COLO668 (cell line): ENCODE data around the gene OR52A5.
"Not testable (repeated sequence)": the region's sequence is repeated elsewhere in the genome, so short reads cannot be mapped to it uniquely, and the experiment has no call there.

Experiments
- DNase-seq: peaks from one replicate; lab custom pipeline; 2025; ENCODE audit not compliant: unreplicated experiment; lab: John Stamatoyannopoulos, UW

The OR52A5 gene

DNA sequence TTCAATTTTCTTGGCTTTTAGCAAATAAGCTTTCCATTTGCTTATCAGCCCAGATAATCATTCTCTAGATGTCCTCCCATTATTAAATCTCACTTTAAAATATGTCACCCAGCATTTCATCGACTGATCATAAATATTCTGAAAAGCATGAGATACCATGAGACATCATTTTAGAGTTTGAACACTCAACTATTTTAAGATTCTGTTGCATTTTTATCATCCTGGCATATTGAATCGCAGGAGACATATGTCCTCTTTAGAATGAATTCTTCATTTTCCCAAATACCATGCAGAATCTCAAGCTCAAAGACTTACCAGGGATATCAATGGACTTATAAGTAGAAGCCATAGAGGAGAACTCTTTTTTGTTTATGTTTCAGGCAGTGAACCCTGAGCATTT lies at the start of gene OR52A5:
TSS of gene OR52A5 (minus strand) at position 361 of the 400 bp plus-strand sequence. CDS start 5,714 bp downstream, outside the sequence.
- DNase-seq: no peak

- no peak for DNase-seq
These were observed 40.1 kb upstream of the OR52A5 start for GRCh38 chr11:5178046-5178837.

- DNase-seq: no peak
These were observed 36.8 kb upstream of the OR52A5 start for GRCh38 chr11:5174934-5175333.

DNA sequence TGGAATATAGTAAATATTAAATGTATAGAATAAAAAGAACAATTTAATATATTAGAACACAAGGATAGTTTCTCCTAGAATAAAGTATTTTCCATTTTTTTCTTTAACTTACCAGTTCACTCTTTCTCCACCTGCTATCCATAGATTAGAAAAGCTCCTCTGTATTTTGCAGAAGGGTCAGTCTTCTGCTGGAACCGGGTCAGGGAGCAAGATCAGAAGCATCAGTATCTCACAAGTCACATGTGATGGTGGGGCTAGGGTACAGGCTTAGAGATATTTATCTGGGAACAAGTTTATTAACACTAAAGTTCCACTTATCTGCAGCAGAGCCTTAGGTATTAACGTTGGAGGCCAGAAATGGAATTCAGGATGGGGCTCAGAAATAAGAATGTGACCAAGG lies 33.7 kb upstream of the OR52A5 start:
- DNase-seq: no peak

- DNase-seq: not testable (repeated sequence)
These were observed 27.7 kb upstream of the OR52A5 start for GRCh38 chr11:5165898-5166297.

GRCh38 chr11:5164807-5165206 lies 26.7 kb upstream of the OR52A5 start:
- DNase-seq: not testable (repeated sequence)

DNA sequence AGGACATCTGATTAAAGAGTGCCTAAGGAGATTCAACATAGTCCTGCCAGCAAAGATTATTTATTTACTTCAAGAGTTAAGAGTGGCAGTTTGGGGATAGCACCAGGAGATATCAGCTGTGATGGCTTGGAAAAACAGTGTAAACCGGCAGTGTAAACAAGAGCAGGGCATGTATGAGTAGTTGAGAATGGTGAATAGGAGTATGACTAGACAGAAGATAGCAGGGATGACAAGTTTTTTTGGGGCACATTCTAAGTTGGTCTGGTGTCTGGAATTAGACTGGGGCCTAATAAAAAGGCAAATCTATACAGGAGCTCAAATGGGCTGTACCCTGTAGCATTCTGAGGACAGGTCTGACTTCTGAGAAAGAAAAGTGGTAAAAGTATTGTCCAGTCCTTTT lies 22.9 kb upstream of the OR52A5 start:
- DNase-seq: not testable (repeated sequence)

DNA sequence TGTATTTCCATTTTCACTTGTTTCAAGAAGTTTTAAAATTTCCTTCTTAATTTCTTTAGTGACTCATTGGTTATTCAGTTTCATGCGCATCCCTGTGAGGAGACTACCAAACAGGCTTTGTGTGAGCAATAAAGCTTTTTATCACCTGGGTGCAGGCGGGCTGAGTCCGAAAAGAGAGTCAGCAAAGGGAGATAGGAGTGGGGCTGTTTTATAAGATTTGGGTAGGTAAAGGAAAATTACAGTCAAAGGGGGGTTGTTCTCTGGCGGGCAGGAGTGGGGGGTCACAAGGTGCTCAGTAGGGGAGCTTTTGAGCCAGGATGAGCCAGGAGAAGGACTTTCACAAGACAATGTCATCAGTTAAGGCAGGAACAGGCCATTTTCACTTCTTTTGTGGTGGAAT lies 22.1 kb upstream of the OR52A5 start:
- not testable (repeated sequence) for DNase-seq

DNA sequence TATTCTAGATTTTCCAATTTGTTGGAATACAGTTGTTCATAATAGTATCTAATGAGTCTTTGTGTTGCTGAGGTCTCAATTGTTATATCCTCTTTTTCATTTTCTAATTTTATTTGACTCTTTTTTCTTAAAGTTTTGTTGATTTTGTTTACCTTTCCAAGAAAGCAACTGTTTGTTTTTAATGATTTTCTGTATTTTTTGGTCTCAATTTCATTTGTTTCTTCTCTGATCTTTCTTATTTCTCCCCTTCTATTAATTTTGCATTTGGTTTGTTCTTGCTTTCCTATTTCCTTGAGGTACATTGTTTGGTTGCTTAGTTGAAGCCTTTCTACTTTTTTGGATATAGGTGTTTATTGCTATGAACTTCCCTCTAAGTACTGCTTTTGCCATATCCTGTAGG lies 21.6 kb upstream of the OR52A5 start:
- DNase-seq: no peak

DNA sequence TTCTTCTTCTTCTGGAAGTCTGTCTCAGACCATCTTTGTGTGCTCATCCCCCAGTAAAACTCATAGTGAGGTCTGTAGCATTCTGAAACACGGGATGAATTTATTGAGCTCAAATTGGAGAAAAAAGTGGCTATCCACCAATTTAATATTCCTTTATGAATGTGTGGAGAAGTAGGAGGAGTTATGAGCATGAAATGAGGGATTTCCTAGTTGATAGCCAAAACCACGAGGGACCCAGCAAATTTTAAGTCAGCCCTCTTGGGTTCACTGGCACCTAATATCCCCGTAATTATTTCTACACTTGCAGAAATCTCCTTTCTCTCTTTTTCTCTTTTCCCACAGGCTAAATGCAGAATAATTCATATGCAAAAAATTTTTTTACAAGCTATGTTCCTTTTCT lies 16.5 kb upstream of the OR52A5 start, which contains the start of gene OR52A1:
TSS of gene OR52A1 (minus strand) at position 101 of the 400 bp plus-strand sequence. CDS start 2,388 bp downstream, outside the sequence.
- no peak for DNase-seq

- DNase-seq: no peak
These were observed 15.6 kb upstream of the OR52A5 start for GRCh38 chr11:5153574-5154431.

DNA sequence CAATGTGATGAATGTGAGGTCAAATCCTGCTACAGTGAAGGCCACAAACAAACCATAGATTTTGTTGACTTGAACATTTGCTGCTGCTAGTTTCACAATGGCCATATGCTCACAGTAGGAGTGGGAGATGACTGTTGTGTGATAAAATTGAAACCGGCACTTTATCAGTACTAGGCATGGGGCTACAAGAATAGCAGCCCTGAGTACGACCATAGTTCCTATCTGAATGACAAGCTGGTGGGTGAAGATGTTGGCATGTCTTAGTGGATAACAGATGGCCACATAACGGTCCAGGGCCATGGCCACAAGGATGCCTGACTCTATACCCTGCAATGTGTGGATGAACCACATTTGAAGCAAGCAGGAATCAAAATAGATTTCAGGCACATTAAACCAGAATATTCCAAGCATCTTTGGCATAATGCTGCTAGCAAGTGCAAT lies 13.6 kb upstream of the OR52A5 start:
- no peak for DNase-seq

DNA sequence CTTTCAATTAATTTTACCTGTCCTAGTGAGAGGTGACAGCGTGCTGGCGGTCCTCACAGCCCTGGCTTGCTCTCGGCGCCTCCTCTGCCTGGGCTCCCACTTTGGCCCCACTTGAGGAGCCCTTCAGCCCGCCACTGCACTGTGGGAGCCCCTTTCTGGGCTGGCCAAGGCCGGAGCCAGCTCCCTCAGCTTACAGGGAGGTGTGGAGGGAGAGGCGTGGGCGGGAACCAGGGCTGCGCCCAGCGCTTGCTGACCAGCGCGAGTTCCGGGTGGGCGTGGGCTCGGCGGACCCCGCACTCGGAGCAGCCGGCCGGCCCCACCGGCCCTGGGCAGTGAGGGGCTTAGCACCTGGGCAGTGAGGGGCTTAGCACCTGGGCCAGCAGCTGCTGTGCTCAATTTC lies 6.0 kb upstream of the OR52A5 start:
- DNase-seq: not testable (repeated sequence)

GRCh38 chr11:5137014-5137413 lies 1.1 kb downstream of the OR52A5 start:
- DNase-seq: no peak

DNA sequence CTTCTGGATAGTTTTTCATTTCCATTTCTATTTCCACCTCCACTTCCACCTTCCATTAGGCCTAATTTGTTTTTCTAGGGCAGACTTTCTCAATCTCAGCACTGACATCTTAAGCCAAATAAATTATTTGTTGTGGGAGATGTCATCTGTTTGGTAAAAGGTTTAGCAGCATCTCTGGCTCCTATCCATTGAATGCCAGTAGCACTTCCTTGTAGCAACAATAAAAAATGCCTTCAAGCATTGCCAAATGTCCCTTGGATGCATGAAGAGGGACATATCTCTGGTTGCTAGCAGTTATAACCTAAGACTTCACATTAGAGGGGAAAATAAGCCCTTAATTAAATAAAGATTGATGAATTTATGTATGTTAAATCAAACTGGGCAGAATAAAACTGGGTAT lies 1.9 kb downstream of the OR52A5 start:
- no peak for DNase-seq

- no peak for DNase-seq
These were observed 6.4 kb downstream of the OR52A5 start for GRCh38 chr11:5131584-5132335.

DNA sequence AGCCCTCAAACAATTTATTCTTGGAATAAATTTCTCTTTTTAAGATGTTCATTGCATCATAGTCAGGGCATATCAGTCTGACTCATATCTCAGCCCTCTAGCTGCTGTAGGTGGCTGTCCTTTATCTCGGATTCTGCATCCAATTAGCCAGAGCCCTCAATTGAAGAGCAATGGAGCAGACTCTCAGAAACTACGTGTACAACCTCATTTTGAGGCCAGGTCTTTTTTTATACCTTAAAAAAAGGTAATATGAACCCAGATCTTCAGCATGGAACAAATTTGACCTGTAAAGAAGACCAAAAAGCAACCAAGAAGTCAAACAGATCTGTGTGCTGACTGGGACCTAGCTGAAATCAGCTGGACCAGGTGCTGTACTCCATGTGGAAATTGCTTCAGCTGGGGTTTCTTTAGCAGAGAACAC lies 8.7 kb downstream of the OR52A5 start:
- no peak for DNase-seq

- DNase-seq: no peak
These were observed 13.1 kb downstream of the OR52A5 start for GRCh38 chr11:5124891-5125620.

GRCh38 chr11:5123802-5124521 lies 14.2 kb downstream of the OR52A5 start:
- peak; percentile 62 for DNase-seq

DNA sequence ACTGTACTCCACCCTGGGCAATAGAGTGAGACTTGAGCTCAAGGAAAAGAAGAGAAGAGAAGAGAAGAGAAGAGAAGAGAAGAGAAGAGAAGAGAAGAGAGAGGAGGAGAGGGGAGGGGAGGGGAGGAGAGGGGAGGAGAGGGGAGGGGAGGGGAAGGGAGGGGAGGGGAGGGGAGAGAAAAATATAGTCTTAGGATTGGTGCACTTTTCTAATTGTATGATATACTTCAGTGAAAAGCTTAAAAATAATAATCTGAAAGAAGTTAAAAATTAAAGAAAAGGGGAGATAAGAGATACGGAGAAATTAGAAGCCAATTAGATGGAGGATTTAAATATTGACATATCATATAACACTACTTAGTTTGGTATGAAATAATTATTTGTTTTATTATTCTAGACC lies 19.3 kb downstream of the OR52A5 start:
- no peak for DNase-seq
